ENCODE data around the gene STBD1.

Gene STBD1

DNA sequence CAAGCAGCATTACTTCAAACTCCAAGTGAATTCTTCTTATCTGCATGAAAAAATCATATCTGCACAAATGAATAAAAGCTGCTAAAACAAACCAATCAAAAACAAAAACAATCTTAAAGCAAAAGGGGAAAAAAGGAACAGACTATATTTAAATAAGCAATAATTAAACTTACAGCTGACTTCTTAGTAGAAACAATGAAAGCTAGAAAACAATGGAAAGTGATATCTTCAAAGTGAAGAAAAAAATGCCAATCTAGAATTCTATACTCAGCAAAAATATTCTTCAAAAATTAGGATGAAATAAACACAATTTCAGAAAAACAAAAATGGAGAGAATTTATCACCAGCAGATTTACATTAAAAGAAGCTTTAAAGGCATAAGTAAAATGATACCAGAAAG is 20.0 kb downstream of the STBD1 start:
- no peak for DNase-seq (ENCODE audit: low spot score)
- TF ChIP-seq, protein P1, sequence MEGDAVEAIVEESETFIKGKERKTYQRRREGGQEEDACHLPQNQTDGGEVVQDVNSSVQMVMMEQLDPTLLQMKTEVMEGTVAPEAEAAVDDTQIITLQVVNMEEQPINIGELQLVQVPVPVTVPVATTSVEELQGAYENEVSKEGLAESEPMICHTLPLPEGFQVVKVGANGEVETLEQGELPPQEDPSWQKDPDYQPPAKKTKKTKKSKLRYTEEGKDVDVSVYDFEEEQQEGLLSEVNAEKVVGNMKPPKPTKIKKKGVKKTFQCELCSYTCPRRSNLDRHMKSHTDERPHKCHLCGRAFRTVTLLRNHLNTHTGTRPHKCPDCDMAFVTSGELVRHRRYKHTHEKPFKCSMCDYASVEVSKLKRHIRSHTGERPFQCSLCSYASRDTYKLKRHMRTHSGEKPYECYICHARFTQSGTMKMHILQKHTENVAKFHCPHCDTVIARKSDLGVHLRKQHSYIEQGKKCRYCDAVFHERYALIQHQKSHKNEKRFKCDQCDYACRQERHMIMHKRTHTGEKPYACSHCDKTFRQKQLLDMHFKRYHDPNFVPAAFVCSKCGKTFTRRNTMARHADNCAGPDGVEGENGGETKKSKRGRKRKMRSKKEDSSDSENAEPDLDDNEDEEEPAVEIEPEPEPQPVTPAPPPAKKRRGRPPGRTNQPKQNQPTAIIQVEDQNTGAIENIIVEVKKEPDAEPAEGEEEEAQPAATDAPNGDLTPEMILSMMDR (IDR thresholded peaks at IDR 0.05; ENCODE audit: extremely low read depth, missing control alignments) = no peak

DNA sequence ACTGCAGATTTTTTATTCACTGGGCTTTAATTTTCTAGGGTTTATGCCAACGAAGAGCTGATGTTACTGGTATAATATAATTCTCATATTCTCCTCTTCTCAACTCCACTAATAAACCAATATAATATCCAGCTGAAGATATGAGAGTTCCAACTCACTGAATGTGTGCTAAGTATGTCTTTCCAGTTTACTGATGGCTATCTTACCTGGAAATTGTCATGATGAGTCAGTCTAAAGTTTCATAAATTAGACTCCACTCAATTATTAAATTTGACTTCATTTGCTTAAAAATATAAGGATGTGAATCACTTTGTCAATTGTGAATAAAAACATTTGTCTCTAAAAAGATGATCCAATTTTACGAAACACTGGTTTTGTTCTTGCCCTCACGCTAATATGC is 28.4 kb downstream of the STBD1 start:
- TF ChIP-seq, protein P1 (IDR thresholded peaks at IDR 0.05; ENCODE audit: extremely low read depth, missing control alignments) = no peak
- DNase-seq (ENCODE audit: low spot score) = no peak

DNA sequence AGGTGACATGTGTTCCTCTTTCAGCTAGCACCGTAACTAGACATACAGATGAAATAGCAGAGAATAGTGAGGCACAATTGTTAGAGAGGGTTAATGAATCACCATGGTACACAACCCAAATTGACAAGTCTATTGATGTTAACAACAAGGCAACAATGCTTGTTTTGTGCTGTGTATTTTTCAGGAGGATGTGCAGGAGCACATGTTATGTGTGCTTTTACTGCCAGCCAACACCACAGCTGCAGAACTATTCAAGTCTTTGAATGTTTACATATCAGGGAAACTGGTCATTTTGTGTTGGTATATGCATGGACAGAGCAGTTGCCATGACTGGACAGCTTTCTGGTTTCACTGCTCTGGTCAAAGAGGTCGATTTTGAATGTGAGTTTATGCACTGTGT is 32.8 kb downstream of the STBD1 start:
- no peak for DNase-seq (ENCODE audit: low spot score)
- TF ChIP-seq, protein P1 (IDR thresholded peaks at IDR 0.05; ENCODE audit: extremely low read depth, missing control alignments) = no peak

DNA sequence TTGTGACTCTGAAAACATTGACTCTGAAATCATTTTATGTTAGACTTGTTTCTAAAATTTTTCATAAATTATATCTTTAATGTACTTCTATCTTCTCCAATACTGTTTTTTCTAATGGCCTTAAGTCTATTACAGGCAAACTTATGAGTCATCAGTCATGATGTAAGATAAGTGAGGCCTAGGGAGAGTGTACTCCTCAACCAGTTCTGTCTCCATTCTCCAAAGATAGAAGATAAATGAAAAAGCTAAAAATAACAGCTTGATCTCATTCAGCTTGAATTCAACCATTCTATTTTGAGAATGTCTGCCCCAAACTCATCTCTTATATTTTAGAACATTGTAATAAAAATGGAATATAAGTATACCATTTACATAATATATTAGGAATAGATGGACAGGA is 34.5 kb downstream of the STBD1 start:
- DNase-seq (ENCODE audit: low spot score) = no peak
- TF ChIP-seq, protein P1 (IDR thresholded peaks at IDR 0.05; ENCODE audit: extremely low read depth, missing control alignments) = no peak

DNA sequence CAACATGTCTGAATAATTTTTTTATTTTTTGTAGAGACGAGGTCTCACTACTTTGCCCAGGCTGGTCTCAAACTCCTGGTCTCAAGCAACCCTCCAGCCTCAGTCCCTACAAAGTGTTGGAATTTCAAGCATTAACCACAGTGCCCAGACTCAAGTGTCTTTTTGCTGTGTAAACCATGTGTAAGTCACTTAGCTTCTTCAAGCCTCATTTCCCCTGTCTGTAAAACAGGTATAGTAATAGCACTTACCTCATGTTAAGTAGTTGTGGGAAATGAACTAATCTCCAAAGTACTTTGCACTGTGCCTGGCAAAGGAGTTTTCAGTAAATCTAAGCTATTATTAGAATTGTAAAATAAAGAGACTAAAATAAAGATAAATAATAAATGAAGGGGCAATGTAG is 35.7 kb downstream of the STBD1 start:
- TF ChIP-seq, protein P1 (IDR thresholded peaks at IDR 0.05; ENCODE audit: extremely low read depth, missing control alignments) = no peak
- DNase-seq (ENCODE audit: low spot score) = no peak

DNA sequence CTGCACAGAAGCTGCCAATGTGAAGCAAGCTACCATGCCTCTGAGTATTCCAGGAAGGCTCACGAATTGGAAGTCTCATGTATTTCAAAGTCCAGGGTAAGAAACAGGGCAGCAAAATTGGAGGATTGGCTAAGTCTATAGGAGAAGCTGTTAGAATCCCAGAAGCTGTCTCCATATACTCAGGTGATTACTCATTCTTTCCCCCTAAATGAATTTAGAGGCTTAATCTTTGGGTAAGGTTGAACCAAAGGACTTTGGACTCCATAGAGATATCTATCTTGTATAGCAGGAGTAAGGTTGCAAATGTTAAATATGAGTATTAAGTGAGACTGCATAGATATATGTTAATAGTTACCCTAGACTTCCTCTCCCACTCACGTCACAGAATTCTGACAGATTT is 36.3 kb downstream of the STBD1 start:
- DNase-seq (ENCODE audit: low spot score) = no peak
- TF ChIP-seq, protein P1 (IDR thresholded peaks at IDR 0.05; ENCODE audit: extremely low read depth, missing control alignments) = no peak

DNA sequence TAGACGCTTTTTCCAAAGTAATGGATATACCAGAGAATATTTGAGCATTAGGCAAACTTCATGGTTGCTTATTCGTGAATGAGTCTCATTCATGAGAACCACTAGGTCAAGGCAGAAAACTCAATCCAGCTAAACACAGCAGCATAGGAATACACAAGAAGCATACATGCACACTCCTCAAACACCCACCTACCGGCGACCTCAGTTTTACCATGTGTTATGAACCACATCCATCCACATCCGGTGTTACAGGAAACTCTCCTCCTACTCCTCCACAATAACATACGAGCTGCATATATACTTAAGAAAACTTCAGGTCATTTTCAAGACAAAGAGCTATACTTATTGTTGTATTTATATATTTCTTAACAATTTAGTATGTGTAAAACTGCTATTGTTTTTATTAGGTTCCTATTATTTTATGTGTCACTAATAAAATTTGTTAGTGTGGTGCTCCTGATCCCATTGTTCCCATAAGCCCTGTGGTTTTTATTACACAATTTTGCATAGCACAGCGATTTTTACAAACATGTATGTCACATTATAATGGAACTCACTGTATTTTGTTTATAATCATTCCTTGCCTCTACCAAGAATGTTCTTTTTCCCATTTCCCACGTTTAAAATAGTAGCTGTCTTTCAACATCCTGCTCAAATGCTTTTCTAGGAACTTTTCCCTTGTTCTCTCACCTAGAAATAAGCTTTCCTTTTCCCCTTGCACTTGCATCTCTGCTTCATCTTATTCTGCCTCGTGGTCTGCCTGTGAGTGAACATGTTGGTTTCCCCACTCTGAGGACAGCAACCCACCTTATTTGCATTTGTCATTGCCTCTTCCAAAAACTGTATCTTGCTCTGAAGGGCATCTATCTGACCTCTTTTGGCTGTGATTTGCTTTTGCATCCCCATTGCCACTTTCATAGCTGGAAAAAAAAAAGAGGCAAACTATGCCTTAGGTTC is 48.3 kb downstream of the STBD1 start:
- DNase-seq (ENCODE audit: low spot score) = no peak
- TF ChIP-seq, protein P1 (IDR thresholded peaks at IDR 0.05; ENCODE audit: extremely low read depth, missing control alignments) = no peak
